Pancreas (tissue), 10 donors: ENCODE measurements around the gene MRPL58. TPM values are rescaled to one million over a fixed set of nuclear protein-coding genes. Genes with fewer than 3 reads are reported as not detected.

Experiments used
- ATAC-seq, 4 donors: fragments of 200-7000 bp; cut with Tn5 transposase; one replicate each; pipeline versions ENCODE4 v1.8.0 to v1.9.1; 2020; ENCODE audit warnings: mild to moderate bottlenecking in 4 of 4, moderate library complexity in 4 of 4
- DNase-seq, 6 donors: peaks; one replicate each; pipeline ENCODE4 v3.0.0-alpha.2; 2020
- FAIRE-seq: peaks from 2 replicates; lab custom pipeline; 2012; peaks lifted over from hg19 to GRCh38; lab: Jason Lieb, UNC
- H3K27ac ChIP-seq, 4 donors: fragments of 200-600 bp; sonication (generic); 1 replicate in 3 of 4; 2 replicates in 1 of 4; pipeline versions ENCODE4 v1.5.0 to v1.8.0; 2020
- H3K27me3 ChIP-seq, 4 donors: fragments of 200-600 bp; one replicate each; pipeline ENCODE4 v1.8.0; 2021
- H3K36me3 ChIP-seq, 3 donors: fragments of 200-600 bp; sonication (generic) in 1 of 3; one replicate each; pipeline versions ENCODE4 v1.5.0 to v1.8.0; 2020 to 2021
- H3K4me1 ChIP-seq, 3 donors: fragments of 200-600 bp; one replicate each; pipeline ENCODE4 v1.8.0; 2021
- H3K4me3 ChIP-seq, 4 donors: fragments of 200-600 bp; sonication (generic) in 2 of 4; one replicate each; pipeline versions ENCODE4 v1.5.0 to v1.8.0; 2020 to 2021
- H3K9me3 ChIP-seq, 4 donors: fragments of 200-600 bp; one replicate each; pipeline ENCODE4 v1.8.0; 2021
- CTCF ChIP-seq, 4 donors: fragments of 200-600 bp; sonication (generic) in 3 of 4; IDR thresholded peaks; one replicate each; pipeline versions ENCODE4 v1.5.0 to v1.8.0; 2021; ENCODE audit warnings: antibody characterized with exemption in 4 of 4
- WGBS, 2 donors: extraction: QIAGEN DNeasy Blood & Tissue Kit; methylation state at CpG; one replicate each; pipeline ENCODE4 v1.1.7; 2013; 5-methylcytosine and 5-hydroxymethylcytosine counted together
- intact Hi-C, 3 donors: fragments of 100-400 bp; cut with DNase I; formaldehyde crosslinking; loops; one replicate each; pipeline versions ENCODE4 v1.11.1 to v1.14.2; 2022
- polyA plus RNA-seq, 2 donors: library from polyadenylated mRNA; stranded (reverse); fragments of 200-250 nt; gene quantifications; one replicate each; pipeline ENCODE4 v1.2.3, GENCODE V29; 2013
- total RNA-seq, 6 donors: library from RNA; stranded (reverse); fragmentation: NEBNext Ultra II Directional in 4 of 6; extraction: Animal tissue kit (Norgen Biotek cat#: 25700) in 4 of 6; gene quantifications; one replicate each; pipeline versions ENCODE4 v1.2.1 to v1.2.4, GENCODE V29; 2021 to 2023
- donor health status: healthy with polysubstance abuse.
- donor health status: DM: no; HTN: no; CAD: no; lungs with moderate emphysema.
- donor health status: DM: no; HTN: no; CAD: no.
- donor health status: control.
- donor health status: control.
- donor health status: Bipolar disorder and iron deficiency.
- donor health status: DM: yes; HTN: yes; CAD: no.
- donor health status: DM: no; HTN: no; CAD: no.
- donor health status: DM: no; HTN: no; CAD: no.
- donor health status: DM: yes; HTN: yes; CAD: no.

Gene MRPL58
- total and polyA plus RNA-seq, 8 donors, result 11.7 to 23.6 (median 16.0) TPM

- intact Hi-C loops, result no loop called here
- H3K27ac ChIP-seq, result no peak overlapping the region
- peaks cover 0 to 12% (median 0%) of the 10 kb centered on the region in 3 donors for H3K4me1 ChIP-seq
- 24 to 32% methylated on average over 10 of the region's 10 CpGs for WGBS, 2 donors
- DNase-seq (peak in 4 of 6 donors; percentile 38 to 70 (median 59)), ATAC-seq (peak in 1 of 4 donors; percentile 11), FAIRE-seq (no peak)
- no peaks in the 10 kb centered on the region for H3K27me3 ChIP-seq
- H3K9me3 ChIP-seq, result no peaks in the 10 kb centered on the region
- no peaks in the 10 kb centered on the region for H3K36me3 ChIP-seq
- TF ChIP-seq CTCF (IDR thresholded peaks at IDR 0.05), result no peak
- peak overlapping the region in 1 of 4 donors; percentile 15 for H3K4me3 ChIP-seq
Measured at GRCh38 chr17:75031972-75032719, 19.7 kb downstream of the MRPL58 start.

GRCh38 chr17:75032720-75033280 lies 20.3 kb downstream of the MRPL58 start:
- Histone ChIP-seq H3K27me3 (no peaks in the 10 kb centered on the region), H3K27ac (no peak overlapping the region), H3K9me3 (no peaks in the 10 kb centered on the region), H3K36me3 (no peaks in the 10 kb centered on the region), H3K4me1 (peaks cover 0 to 12% (median 0%) of the 10 kb centered on the region in 3 donors), H3K4me3 (peak overlapping the region in 1 of 4 donors; percentile 46)
- intact Hi-C loops, result no loop called here
- WGBS, 2 donors, result 10 to 19% methylated on average over 13 of the region's 13 CpGs
- FAIRE-seq (no peak), DNase-seq (peak in 2 of 6 donors; percentile 36 to 58), ATAC-seq (no peak)
- no peak for TF ChIP-seq CTCF (IDR thresholded peaks at IDR 0.05)

- DNase-seq, result peak; percentile 87 to 99 (median 96)
- H3K9me3 ChIP-seq, result no peaks in the 10 kb centered on the region
- peaks cover 0 to 6% (median under 1%) of the 10 kb centered on the region in 3 donors for H3K36me3 ChIP-seq
- peak overlapping the region; percentile 76 to 88 (median 80) for H3K27ac ChIP-seq
- FAIRE-seq, result no peak
- TF ChIP-seq CTCF (IDR thresholded peaks at IDR 0.05), result no peak
- intact Hi-C loops, result no loop called here
- H3K4me1 ChIP-seq, result peaks cover 0 to 12% (median 0%) of the 10 kb centered on the region in 3 donors
- peak overlapping the region; percentile 44 to 60 (median 48) for H3K4me3 ChIP-seq
- WGBS, 2 donors, result 0 to 1% methylated on average over 34 to 36 of the region's 36 CpGs
- peak; percentile 69 to 79 (median 74) for ATAC-seq
- no peaks in the 10 kb centered on the region for H3K27me3 ChIP-seq
Measured at GRCh38 chr17:75033346-75034235, 21.1 kb downstream of the MRPL58 start.

- FAIRE-seq (no peak), DNase-seq (peak; percentile 81 to 96 (median 92)), ATAC-seq (peak; percentile 79 to 85 (median 82))
- Histone ChIP-seq H3K27ac (peak overlapping the region; percentile 76 to 88 (median 80)), H3K36me3 (peaks cover 0 to 14% (median 6%) of the 10 kb centered on the region in 3 donors), H3K4me1 (peaks cover 0 to 12% (median 0%) of the 10 kb centered on the region in 3 donors), H3K27me3 (no peaks in the 10 kb centered on the region), H3K9me3 (no peaks in the 10 kb centered on the region), H3K4me3 (peak overlapping the region; percentile 44 to 60 (median 48))
- intact Hi-C loops, result no loop called here
- no peak for TF ChIP-seq CTCF (IDR thresholded peaks at IDR 0.05)
- WGBS, 2 donors, result 1% methylated on average over 43 of the region's 43 CpGs
Measured at GRCh38 chr17:75034236-75034908, 21.9 kb downstream of the MRPL58 start.
